Upper lobe of left lung (tissue), 4 donors: ENCODE data around the gene GRIK3.

Source experiments
- CTCF ChIP-seq, 6 experiments: fragments of 450-650 bp in 4 of 6; fragments of 200-600 bp in 2 of 6; sonication (generic) in 2 of 6; IDR thresholded peaks; one replicate each; pipeline ENCODE4 v1.5.1; 2016 to 2019; ENCODE audit warnings: antibody characterized with exemption in 6 of 6
- EP300 ChIP-seq, 4 donors: sonication (generic); formaldehyde crosslinking; IDR thresholded peaks; one replicate each; pipeline ENCODE4 v1.5.1; 2017; ENCODE audit warnings: antibody characterized with exemption in 4 of 4, control low read depth in 2 of 4
- POLR2AphosphoS5 ChIP-seq, 2 donors: sonication (generic); formaldehyde crosslinking; IDR thresholded peaks; one replicate each; pipeline ENCODE4 v1.5.1; 2017; ENCODE audit warnings: antibody characterized with exemption in 2 of 2

GRCh38 chr1:36836916-36837315, 197.4 kb downstream of the GRIK3 start:
- TF ChIP-seq CTCF (IDR thresholded peaks at IDR 0.05) (no peak), EP300 (IDR thresholded peaks at IDR 0.05) (no peak), POLR2AphosphoS5 (IDR thresholded peaks at IDR 0.05) (no peak)
